Peyer's patch (tissue), 4 donors: ENCODE measurements around the gene HBM. TPM values are rescaled to one million over a fixed set of nuclear protein-coding genes. Genes with fewer than 3 reads are reported as not detected.
"Not testable (repeated sequence)": the region's sequence is repeated elsewhere in the genome, so short reads cannot be mapped to it uniquely, and the experiment has no call there.

Experiments
- DNase-seq, 3 donors: peaks; one replicate each; pipeline ENCODE4 v3.0.0-alpha.2; 2017 to 2019
- H3K27ac ChIP-seq, 4 donors: fragments of 200-600 bp; sonication (generic); one replicate each; pipeline ENCODE4 v1.5.1; 2016 to 2019
- H3K27me3 ChIP-seq, 2 donors: fragments of 200-600 bp; sonication (generic); one replicate each; pipeline ENCODE4 v1.5.1; 2019
- H3K36me3 ChIP-seq, 3 donors: fragments of 200-600 bp; sonication (generic); one replicate each; pipeline ENCODE4 v1.5.1; 2016 to 2019
- H3K4me1 ChIP-seq, 4 donors: fragments of 200-600 bp; sonication (generic); one replicate each; pipeline ENCODE4 v1.5.1; 2016 to 2019
- H3K4me3 ChIP-seq, 4 donors: fragments of 200-600 bp; sonication (generic); 1 replicate in 3 of 4; 2 replicates in 1 of 4; pipeline ENCODE4 v1.5.1; 2016 to 2019; ENCODE audit warnings: mild to moderate bottlenecking in 1 of 4
- H3K9me3 ChIP-seq, 4 donors: fragments of 200-600 bp; sonication (generic); one replicate each; pipeline ENCODE4 v1.5.1; 2016 to 2019; ENCODE audit warnings: mild to moderate bottlenecking in 1 of 4
- CTCF ChIP-seq, 6 experiments: fragments of 450-650 bp in 4 of 6; fragments of 200-600 bp in 2 of 6; sonication (generic) in 1 of 6; IDR thresholded peaks; one replicate each; pipeline ENCODE4 v1.5.1; 2017 to 2019; ENCODE audit warnings: antibody characterized with exemption in 6 of 6, mild to moderate bottlenecking in 3 of 6, moderate library complexity in 1 of 6
- POLR2A ChIP-seq, 2 donors: fragments of 450-650 bp; IDR thresholded peaks; one replicate each; pipeline ENCODE4 v1.5.1; 2017; ENCODE audit warnings: antibody characterized with exemption in 2 of 2, mild to moderate bottlenecking in 2 of 2, moderate library complexity in 2 of 2
- total RNA-seq, 4 donors: library from RNA; depleted of rRNA; stranded (reverse); fragments of >200 nt; gene quantifications; one replicate each; pipeline ENCODE4 v1.1.0, GENCODE V29; 2016

The HBM gene
- total RNA-seq, 4 donors from 2014 or later = not detected

- Histone ChIP-seq H3K9me3 (no peaks in the 10 kb centered on the region), H3K36me3 (no peaks in the 10 kb centered on the region), H3K4me3 (peak overlapping the region in 1 of 4 donors; percentile 12), H3K4me1 (peaks cover 0 to 18% (median 8%) of the 10 kb centered on the region in 4 donors), H3K27ac (no peak overlapping the region), H3K27me3 (peaks cover 0 to 42% of the 10 kb centered on the region in 2 donors)
- DNase-seq = no peak
- TF ChIP-seq POLR2A (IDR thresholded peaks at IDR 0.05) (no peak), CTCF (IDR thresholded peaks at IDR 0.05) (no peak)
Measured at GRCh38 chr16:164827-165538, 795 bp upstream of the HBM start.

- no peaks in the 10 kb centered on the region for H3K9me3 ChIP-seq
- H3K36me3 ChIP-seq = no peaks in the 10 kb centered on the region
- peaks cover 0 to 18% (median 8%) of the 10 kb centered on the region in 4 donors for H3K4me1 ChIP-seq
- no peak overlapping the region for H3K4me3 ChIP-seq
- no peak overlapping the region for H3K27ac ChIP-seq
- no peak for DNase-seq
- TF ChIP-seq CTCF (IDR thresholded peaks at IDR 0.05) (no peak), POLR2A (IDR thresholded peaks at IDR 0.05) (no peak)
- H3K27me3 ChIP-seq = peaks cover 0 to 47% of the 10 kb centered on the region in 2 donors
Measured at GRCh38 chr16:166375-167121, 770 bp downstream of the HBM start.

GRCh38 chr16:167122-167690 is 1.4 kb downstream of the HBM start:
- Histone ChIP-seq H3K27me3 (peaks cover 0 to 49% of the 10 kb centered on the region in 2 donors), H3K9me3 (no peaks in the 10 kb centered on the region), H3K27ac (no peak overlapping the region), H3K4me1 (peaks cover 0 to 18% (median 8%) of the 10 kb centered on the region in 4 donors), H3K36me3 (no peaks in the 10 kb centered on the region), H3K4me3 (no peak overlapping the region)
- DNase-seq = no peak
- no peak for TF ChIP-seq CTCF (IDR thresholded peaks at IDR 0.05)
- no peak for TF ChIP-seq POLR2A (IDR thresholded peaks at IDR 0.05)

GRCh38 chr16:168424-168823 is 2.6 kb downstream of the HBM start:
- Histone ChIP-seq H3K27ac (no peak overlapping the region), H3K4me1 (peaks cover 0 to 18% (median 8%) of the 10 kb centered on the region in 4 donors), H3K4me3 (no peak overlapping the region), H3K27me3 (peaks cover 0 to 49% of the 10 kb centered on the region in 2 donors), H3K36me3 (no peaks in the 10 kb centered on the region), H3K9me3 (no peaks in the 10 kb centered on the region)
- no peak for TF ChIP-seq CTCF (IDR thresholded peaks at IDR 0.05)
- TF ChIP-seq POLR2A (IDR thresholded peaks at IDR 0.05) = no peak
- DNase-seq = no peak

- no peak overlapping the region for H3K27ac ChIP-seq
Measured at GRCh38 chr16:169014-169413, 3.2 kb downstream of the HBM start.

GRCh38 chr16:170088-170507 is 4.3 kb downstream of the HBM start:
- Histone ChIP-seq H3K4me1 (peaks cover 0 to 16% (median 7%) of the 10 kb centered on the region in 4 donors), H3K27me3 (peaks cover 0 to 49% of the 10 kb centered on the region in 2 donors)
- not testable (repeated sequence) for H3K36me3 ChIP-seq, H3K9me3 ChIP-seq, H3K27ac ChIP-seq, H3K4me3 ChIP-seq, DNase-seq

More at GRCh38 chr16:169014-169413, 3.2 kb downstream of the HBM start:
- H3K27me3 ChIP-seq = peaks cover 0 to 49% of the 10 kb centered on the region in 2 donors
- TF ChIP-seq POLR2A (IDR thresholded peaks at IDR 0.05) (no peak), CTCF (IDR thresholded peaks at IDR 0.05) (no peak)
- H3K4me3 ChIP-seq = no peak overlapping the region
- no peaks in the 10 kb centered on the region for H3K9me3 ChIP-seq
- DNase-seq = no peak
- peaks cover 0 to 18% (median 8%) of the 10 kb centered on the region in 4 donors for H3K4me1 ChIP-seq
- H3K36me3 ChIP-seq = no peaks in the 10 kb centered on the region
